Hepatocyte (in vitro differentiated cells): ENCODE data around the gene SCAPER. TPM values are rescaled to one million over a fixed set of nuclear protein-coding genes. Genes with fewer than 3 reads are reported as not detected.

Source experiments
- DNase-seq: peaks from one replicate; pipeline ENCODE4 v3.0.0-alpha.2; 2016; ENCODE audit warnings: low spot score
- H2AFZ ChIP-seq: fragments of 200-600 bp; sonication (generic); 2 replicates; pipeline ENCODE4 v1.6.0; 2016; ENCODE audit warnings: antibody characterized with exemption, mild to moderate bottlenecking
- H3K27ac ChIP-seq: fragments of 200-600 bp; sonication (generic); 2 replicates; pipeline ENCODE4 v1.5.1; 2016; ENCODE audit warnings: mild to moderate bottlenecking
- H3K27me3 ChIP-seq: fragments of 200-600 bp; sonication (generic); 2 replicates; pipeline ENCODE4 v1.6.1; 2016
- H3K36me3 ChIP-seq: fragments of 200-600 bp; sonication (generic); replicated peaks from 2 replicates; pipeline ENCODE4 v1.5.1; 2016; ENCODE audit warnings: low read depth; ENCODE audit not compliant: insufficient read depth
- H3K4me1 ChIP-seq: fragments of 200-600 bp; sonication (generic); 2 replicates; pipeline ENCODE4 v1.5.1; 2016; ENCODE audit warnings: mild to moderate bottlenecking, moderate library complexity; ENCODE audit not compliant: insufficient read depth
- H3K4me2 ChIP-seq: fragments of 200-600 bp; sonication (generic); 2 replicates; pipeline ENCODE4 v1.6.0; 2016
- H3K4me3 ChIP-seq: fragments of 200-600 bp; sonication (generic); 2 replicates; pipeline ENCODE4 v1.5.1; 2016; ENCODE audit warnings: mild to moderate bottlenecking
- H3K79me2 ChIP-seq: fragments of 200-600 bp; sonication (generic); 2 replicates; pipeline ENCODE4 v1.6.0; 2017; ENCODE audit warnings: mild to moderate bottlenecking
- H3K9me2 ChIP-seq: fragments of 200-600 bp; sonication (generic); replicated peaks from 2 replicates; pipeline ENCODE4 v1.6.0; 2017; ENCODE audit warnings: mild to moderate bottlenecking; ENCODE audit not compliant: insufficient read depth
- H3K9me3 ChIP-seq: fragments of 200-600 bp; sonication (generic); 2 replicates; pipeline ENCODE4 v1.5.1; 2016; ENCODE audit warnings: low read depth, mild to moderate bottlenecking
- H4K20me1 ChIP-seq: fragments of 200-600 bp; sonication (generic); 2 replicates; pipeline ENCODE4 v1.6.0; 2016; ENCODE audit warnings: mild to moderate bottlenecking; ENCODE audit not compliant: insufficient read depth, poor library complexity, severe bottlenecking
- CTCF ChIP-seq: fragments of 200-600 bp; sonication (generic); IDR thresholded peaks from 2 replicates; pipeline ENCODE4 v1.5.1; 2016; ENCODE audit warnings: antibody characterized with exemption, mild to moderate bottlenecking; ENCODE audit not compliant: poor library complexity
- EZH2 ChIP-seq: fragments of 200-600 bp; sonication (generic); IDR thresholded peaks from 2 replicates; pipeline ENCODE4 v1.6.1; 2016; ENCODE audit warnings: antibody characterized with exemption, mild to moderate bottlenecking, borderline replicate concordance
- EZH2phosphoT487 ChIP-seq: fragments of 200-600 bp; sonication (generic); IDR thresholded peaks from one replicate; pipeline ENCODE4 v1.6.1; 2018; ENCODE audit warnings: antibody characterized with exemption, mild to moderate bottlenecking, low read depth, moderate library complexity; ENCODE audit not compliant: unreplicated experiment, severe bottlenecking
- WGBS: methylation state at CpG from one replicate; pipeline ENCODE4 v1.1.6; 2016; ENCODE audit warnings: low lambda C conversion rate; ENCODE audit errors: missing lambda C conversion rate; 5-methylcytosine and 5-hydroxymethylcytosine counted together
- polyA plus RNA-seq: library from polyadenylated mRNA; unstranded; fragments of >200 nt; fragmentation: Nextera tagmentation; extraction: Ambion mirVana; gene quantifications from 2 replicates; pipeline ENCODE4 v1.2.1, GENCODE V29; 2016
- total RNA-seq: library from RNA; depleted of rRNA; stranded (reverse); fragments of >200 nt; gene quantifications from 2 replicates; pipeline ENCODE4 v1.2.3, GENCODE V29; 2014

The SCAPER gene
- total and polyA plus RNA-seq, 2 experiments from 2014 or later = 20.8 to 27.4 TPM

- H4K20me1 ChIP-seq = no peaks in the 10 kb centered on the region
- WGBS = 70% methylated on average over 4 of the region's 4 CpGs
- no peak overlapping the region for H3K4me2 ChIP-seq
- no peaks in the 10 kb centered on the region for H3K79me2 ChIP-seq
- no peaks in the 10 kb centered on the region for H3K4me1 ChIP-seq
- no peaks in the 10 kb centered on the region for H3K27me3 ChIP-seq
- H3K9me3 ChIP-seq = no peaks in the 10 kb centered on the region
- H3K36me3 ChIP-seq = no peaks in the 10 kb centered on the region
- H3K9me2 ChIP-seq = no peaks in the 10 kb centered on the region
- H3K27ac ChIP-seq = no peak overlapping the region
- H3K4me3 ChIP-seq = no peak overlapping the region
- no peak overlapping the region for H2AFZ ChIP-seq
- no peak for DNase-seq
- no peak for TF ChIP-seq CTCF
- no peak for TF ChIP-seq EZH2
- no peak for TF ChIP-seq EZH2phosphoT487
Observed at GRCh38 chr15:76625267-76625666, 279.9 kb downstream of the SCAPER start.

GRCh38 chr15:76614725-76615124, 290.4 kb downstream of the SCAPER start:
- H3K4me2 ChIP-seq = no peak overlapping the region
- no peak overlapping the region for H3K27ac ChIP-seq
- no peaks in the 10 kb centered on the region for H3K9me2 ChIP-seq
- TF ChIP-seq EZH2phosphoT487 (no peak), EZH2 (no peak)
- H3K79me2 ChIP-seq = no peaks in the 10 kb centered on the region
- no peaks in the 10 kb centered on the region for H4K20me1 ChIP-seq
- no peaks in the 10 kb centered on the region for H3K36me3 ChIP-seq
- H3K9me3 ChIP-seq = peaks cover 17% of the 10 kb centered on the region
- no peak for DNase-seq
- no peak overlapping the region for H2AFZ ChIP-seq
- H3K4me1 ChIP-seq = no peaks in the 10 kb centered on the region
- H3K4me3 ChIP-seq = no peak overlapping the region
- no peaks in the 10 kb centered on the region for H3K27me3 ChIP-seq

GRCh38 chr15:76588811-76589747, 316.1 kb downstream of the SCAPER start:
- no peaks in the 10 kb centered on the region for H3K27me3 ChIP-seq
- H3K9me3 ChIP-seq = no peaks in the 10 kb centered on the region
- WGBS = 95% methylated on average over 7 of the region's 7 CpGs
- no peak overlapping the region for H2AFZ ChIP-seq
- H3K4me1 ChIP-seq = no peaks in the 10 kb centered on the region
- H3K79me2 ChIP-seq = no peaks in the 10 kb centered on the region
- no peaks in the 10 kb centered on the region for H4K20me1 ChIP-seq
- no peak for TF ChIP-seq EZH2phosphoT487
- no peak for TF ChIP-seq CTCF
- no peak for TF ChIP-seq EZH2
- no peaks in the 10 kb centered on the region for H3K36me3 ChIP-seq
- DNase-seq = peak; percentile 11
- no peak overlapping the region for H3K27ac ChIP-seq
- no peak overlapping the region for H3K4me2 ChIP-seq
- H3K4me3 ChIP-seq = no peak overlapping the region
- H3K9me2 ChIP-seq = no peaks in the 10 kb centered on the region

- no peaks in the 10 kb centered on the region for H4K20me1 ChIP-seq
- H3K27me3 ChIP-seq = no peaks in the 10 kb centered on the region
- TF ChIP-seq EZH2phosphoT487 (no peak), CTCF (no peak), EZH2 (no peak)
- H3K4me2 ChIP-seq = no peak overlapping the region
- H3K4me3 ChIP-seq = no peak overlapping the region
- no peaks in the 10 kb centered on the region for H3K9me3 ChIP-seq
- no peaks in the 10 kb centered on the region for H3K36me3 ChIP-seq
- no peak for DNase-seq
- no peak overlapping the region for H2AFZ ChIP-seq
- H3K27ac ChIP-seq = no peak overlapping the region
- no peaks in the 10 kb centered on the region for H3K4me1 ChIP-seq
- no peaks in the 10 kb centered on the region for H3K9me2 ChIP-seq
- no peaks in the 10 kb centered on the region for H3K79me2 ChIP-seq
Observed at GRCh38 chr15:76585576-76585897, 319.6 kb downstream of the SCAPER start.
